ENCODE measurements around the gene RHOF. TPM values are rescaled to one million over a fixed set of nuclear protein-coding genes. Genes with fewer than 3 reads are reported as not detected.

The RHOF gene
- total and polyA plus RNA-seq, 2 of the 13 experiments (the other 11 are each of a cell fraction or from before 2014, with no cell fraction given): 14.6 to 32.2 TPM

- peak; percentile 17; the same call in 1 of the 2 replicates for TF ChIP-seq CTCF (CRISPR knock-in tag; IDR thresholded peaks at IDR 0.05)
- TF ChIP-seq XRCC5 (optimal IDR thresholded peaks at IDR 0.05; ENCODE audit: low read length): peak; percentile 78
- peak; percentile 18; the same call in 1 of the 2 replicates for TF ChIP-seq SALL1 (CRISPR knock-in tag; IDR thresholded peaks at IDR 0.05)
- TF ChIP-seq LRRFIP1 (CRISPR knock-in tag; conservative IDR thresholded peaks at IDR 0.05): no peak
- 0 out of 2 replicates have a peak, but pooled peaks have one; percentile 5 for TF ChIP-seq LCORL (IDR thresholded peaks at IDR 0.05)
- peak; percentile 38 for TF ChIP-seq LCORL (CRISPR knock-in tag; IDR thresholded peaks at IDR 0.05)
- no peak for TF ChIP-seq AHDC1 (CRISPR knock-in tag; IDR thresholded peaks at IDR 0.05; ENCODE audit: borderline replicate concordance)
- no peak for TF ChIP-seq TRIM22 (IDR thresholded peaks at IDR 0.05)
- peak; percentile 98 for TF ChIP-seq DRAP1 (CRISPR knock-in tag; IDR thresholded peaks at IDR 0.05)
- 0 out of 2 replicates have a peak, but pooled peaks have one; percentile 34 for TF ChIP-seq PRDM10 (CRISPR knock-in tag; IDR thresholded peaks at IDR 0.05; ENCODE audit: low read depth)
Observed at GRCh38 chr12:121802843-121803698, 9.6 kb upstream of the RHOF start (continued).

Data from HepG2 (cell line).